Measurements from ENCODE around the gene BATF.

BATF gene

GRCh38 chr14:75543786-75544185 is 21.5 kb downstream of the BATF start:
- Histone ChIP-seq H3K27ac (ENCODE audit: insufficient read depth, low read depth, low read length, poor library complexity, severe bottlenecking) (no peak overlapping the region), H3K4me3 (ENCODE audit: insufficient read depth, low read depth, low read length) (no peak overlapping the region), H3K9me3 (ENCODE audit: control insufficient read depth, low read length) (no peaks in the 10 kb centered on the region), H3K36me3 (ENCODE audit: control insufficient read depth, insufficient read depth, low read length) (no peaks in the 10 kb centered on the region), H3K27me3 (ENCODE audit: control insufficient read depth, insufficient read depth, low read length, poor library complexity, severe bottlenecking) (no peaks in the 10 kb centered on the region), H3K4me1 (ENCODE audit: control insufficient read depth, insufficient read depth, low read length) (no peaks in the 10 kb centered on the region)
- whole genome bisulfite sequencing, 2 experiments, result 91 to 97% methylated on average over 2 of the region's 2 CpGs

GRCh38 chr14:75545907-75546306 is 23.6 kb downstream of the BATF start:
- H3K9me3 ChIP-seq (ENCODE audit: control insufficient read depth, low read length), result no peaks in the 10 kb centered on the region
- no peaks in the 10 kb centered on the region for H3K4me1 ChIP-seq (ENCODE audit: control insufficient read depth, insufficient read depth, low read length)
- no peaks in the 10 kb centered on the region for H3K27me3 ChIP-seq (ENCODE audit: control insufficient read depth, insufficient read depth, low read length, poor library complexity, severe bottlenecking)
- 95 to 96% methylated on average over 13 of the region's 13 CpGs for WGBS, 2 experiments
- H3K4me3 ChIP-seq (ENCODE audit: insufficient read depth, low read depth, low read length), result no peak overlapping the region
- no peaks in the 10 kb centered on the region for H3K36me3 ChIP-seq (ENCODE audit: control insufficient read depth, insufficient read depth, low read length)
- no peak overlapping the region for H3K27ac ChIP-seq (ENCODE audit: insufficient read depth, low read depth, low read length, poor library complexity, severe bottlenecking)

- no peak overlapping the region for H3K27ac ChIP-seq (ENCODE audit: insufficient read depth, low read depth, low read length, poor library complexity, severe bottlenecking)
- 89 to 91% methylated on average over 11 of the region's 11 CpGs for WGBS, 2 experiments
- H3K4me1 ChIP-seq (ENCODE audit: control insufficient read depth, insufficient read depth, low read length), result no peaks in the 10 kb centered on the region
- no peaks in the 10 kb centered on the region for H3K36me3 ChIP-seq (ENCODE audit: control insufficient read depth, insufficient read depth, low read length)
- no peaks in the 10 kb centered on the region for H3K27me3 ChIP-seq (ENCODE audit: control insufficient read depth, insufficient read depth, low read length, poor library complexity, severe bottlenecking)
- no peak overlapping the region for H3K4me3 ChIP-seq (ENCODE audit: insufficient read depth, low read depth, low read length)
- no peaks in the 10 kb centered on the region for H3K9me3 ChIP-seq (ENCODE audit: control insufficient read depth, low read length)
Measured at GRCh38 chr14:75547552-75548250, 25.4 kb downstream of the BATF start.

GRCh38 chr14:75548544-75548943 is 26.3 kb downstream of the BATF start:
- Histone ChIP-seq H3K4me1 (ENCODE audit: control insufficient read depth, insufficient read depth, low read length) (no peaks in the 10 kb centered on the region), H3K36me3 (ENCODE audit: control insufficient read depth, insufficient read depth, low read length) (no peaks in the 10 kb centered on the region), H3K27me3 (ENCODE audit: control insufficient read depth, insufficient read depth, low read length, poor library complexity, severe bottlenecking) (no peaks in the 10 kb centered on the region), H3K4me3 (ENCODE audit: insufficient read depth, low read depth, low read length) (no peak overlapping the region), H3K9me3 (ENCODE audit: control insufficient read depth, low read length) (no peaks in the 10 kb centered on the region), H3K27ac (ENCODE audit: insufficient read depth, low read depth, low read length, poor library complexity, severe bottlenecking) (no peak overlapping the region)
- 73 to 79% methylated on average over 6 to 7 of the region's 7 CpGs for WGBS, 2 experiments

- Histone ChIP-seq H3K27ac (ENCODE audit: insufficient read depth, low read depth, low read length, poor library complexity, severe bottlenecking) (no peak overlapping the region), H3K9me3 (ENCODE audit: control insufficient read depth, low read length) (no peaks in the 10 kb centered on the region), H3K4me1 (ENCODE audit: control insufficient read depth, insufficient read depth, low read length) (no peaks in the 10 kb centered on the region), H3K4me3 (ENCODE audit: insufficient read depth, low read depth, low read length) (no peak overlapping the region), H3K36me3 (ENCODE audit: control insufficient read depth, insufficient read depth, low read length) (no peaks in the 10 kb centered on the region), H3K27me3 (ENCODE audit: control insufficient read depth, insufficient read depth, low read length, poor library complexity, severe bottlenecking) (no peaks in the 10 kb centered on the region)
- 73 to 79% methylated on average over 5 of the region's 5 CpGs for WGBS, 2 experiments
Measured at GRCh38 chr14:75549169-75549568, 26.9 kb downstream of the BATF start.

GRCh38 chr14:75551021-75551420 is 28.8 kb downstream of the BATF start:
- no peak overlapping the region for H3K27ac ChIP-seq (ENCODE audit: insufficient read depth, low read depth, low read length, poor library complexity, severe bottlenecking)

GRCh38 chr14:75553157-75553556 is 30.9 kb downstream of the BATF start:
- H3K9me3 ChIP-seq (ENCODE audit: control insufficient read depth, low read length), result no peaks in the 10 kb centered on the region
- H3K4me1 ChIP-seq (ENCODE audit: control insufficient read depth, insufficient read depth, low read length), result no peaks in the 10 kb centered on the region
- no peaks in the 10 kb centered on the region for H3K27me3 ChIP-seq (ENCODE audit: control insufficient read depth, insufficient read depth, low read length, poor library complexity, severe bottlenecking)
- no peak overlapping the region for H3K4me3 ChIP-seq (ENCODE audit: insufficient read depth, low read depth, low read length)
- no peak overlapping the region for H3K27ac ChIP-seq (ENCODE audit: insufficient read depth, low read depth, low read length, poor library complexity, severe bottlenecking)
- no peaks in the 10 kb centered on the region for H3K36me3 ChIP-seq (ENCODE audit: control insufficient read depth, insufficient read depth, low read length)
- 88 to 95% methylated on average over 6 of the region's 6 CpGs for WGBS, 2 experiments

More at GRCh38 chr14:75551021-75551420, 28.8 kb downstream of the BATF start:
- H3K9me3 ChIP-seq (ENCODE audit: control insufficient read depth, low read length), result no peaks in the 10 kb centered on the region
- no peak overlapping the region for H3K4me3 ChIP-seq (ENCODE audit: insufficient read depth, low read depth, low read length)
- no peaks in the 10 kb centered on the region for H3K4me1 ChIP-seq (ENCODE audit: control insufficient read depth, insufficient read depth, low read length)
- H3K27me3 ChIP-seq (ENCODE audit: control insufficient read depth, insufficient read depth, low read length, poor library complexity, severe bottlenecking), result no peaks in the 10 kb centered on the region
- H3K36me3 ChIP-seq (ENCODE audit: control insufficient read depth, insufficient read depth, low read length), result no peaks in the 10 kb centered on the region
- 92 to 93% methylated on average over 7 of the region's 7 CpGs for WGBS, 2 experiments

- H3K27me3 ChIP-seq (ENCODE audit: control insufficient read depth, insufficient read depth, low read length, poor library complexity, severe bottlenecking), result no peaks in the 10 kb centered on the region
- WGBS, 2 experiments, result 67 to 75% methylated on average over 4 of the region's 4 CpGs
- H3K36me3 ChIP-seq (ENCODE audit: control insufficient read depth, insufficient read depth, low read length), result no peaks in the 10 kb centered on the region
- H3K9me3 ChIP-seq (ENCODE audit: control insufficient read depth, low read length), result no peaks in the 10 kb centered on the region
- no peaks in the 10 kb centered on the region for H3K4me1 ChIP-seq (ENCODE audit: control insufficient read depth, insufficient read depth, low read length)
- H3K27ac ChIP-seq (ENCODE audit: insufficient read depth, low read depth, low read length, poor library complexity, severe bottlenecking), result no peak overlapping the region
- no peak overlapping the region for H3K4me3 ChIP-seq (ENCODE audit: insufficient read depth, low read depth, low read length)
Measured at GRCh38 chr14:75553761-75554364, 31.6 kb downstream of the BATF start.

GRCh38 chr14:75554482-75554881 is 32.2 kb downstream of the BATF start:
- H3K9me3 ChIP-seq (ENCODE audit: control insufficient read depth, low read length), result no peaks in the 10 kb centered on the region
- no peaks in the 10 kb centered on the region for H3K4me1 ChIP-seq (ENCODE audit: control insufficient read depth, insufficient read depth, low read length)
- H3K36me3 ChIP-seq (ENCODE audit: control insufficient read depth, insufficient read depth, low read length), result no peaks in the 10 kb centered on the region
- H3K27me3 ChIP-seq (ENCODE audit: control insufficient read depth, insufficient read depth, low read length, poor library complexity, severe bottlenecking), result no peaks in the 10 kb centered on the region
- H3K27ac ChIP-seq (ENCODE audit: insufficient read depth, low read depth, low read length, poor library complexity, severe bottlenecking), result no peak overlapping the region
- no peak overlapping the region for H3K4me3 ChIP-seq (ENCODE audit: insufficient read depth, low read depth, low read length)
- WGBS, 2 experiments, result 45 to 48% methylated on average over 2 of the region's 2 CpGs

- Histone ChIP-seq H3K36me3 (ENCODE audit: control insufficient read depth, insufficient read depth, low read length) (no peaks in the 10 kb centered on the region), H3K4me1 (ENCODE audit: control insufficient read depth, insufficient read depth, low read length) (no peaks in the 10 kb centered on the region), H3K4me3 (ENCODE audit: insufficient read depth, low read depth, low read length) (no peak overlapping the region), H3K27ac (ENCODE audit: insufficient read depth, low read depth, low read length, poor library complexity, severe bottlenecking) (no peak overlapping the region), H3K9me3 (ENCODE audit: control insufficient read depth, low read length) (no peaks in the 10 kb centered on the region), H3K27me3 (ENCODE audit: control insufficient read depth, insufficient read depth, low read length, poor library complexity, severe bottlenecking) (no peaks in the 10 kb centered on the region)
- 92 to 94% methylated on average over 5 of the region's 5 CpGs for WGBS, 2 experiments
Measured at GRCh38 chr14:75558440-75558839, 36.2 kb downstream of the BATF start.
